SK-N-MC (cell line): ENCODE results near the gene KLHL26.

ENCODE experiments used
- EZH2 ChIP-seq: fragments of 200-600 bp; sonication (generic); IDR thresholded peaks from one replicate; pipeline ENCODE4 v1.6.1; 2017; ENCODE audit warnings: antibody characterized with exemption
- POLR2AphosphoS5 ChIP-seq: IDR thresholded peaks from 2 replicates; pipeline ENCODE4 v1.6.1; 2012; ENCODE audit warnings: mild to moderate bottlenecking, low read depth, low read length, borderline replicate concordance

DNA sequence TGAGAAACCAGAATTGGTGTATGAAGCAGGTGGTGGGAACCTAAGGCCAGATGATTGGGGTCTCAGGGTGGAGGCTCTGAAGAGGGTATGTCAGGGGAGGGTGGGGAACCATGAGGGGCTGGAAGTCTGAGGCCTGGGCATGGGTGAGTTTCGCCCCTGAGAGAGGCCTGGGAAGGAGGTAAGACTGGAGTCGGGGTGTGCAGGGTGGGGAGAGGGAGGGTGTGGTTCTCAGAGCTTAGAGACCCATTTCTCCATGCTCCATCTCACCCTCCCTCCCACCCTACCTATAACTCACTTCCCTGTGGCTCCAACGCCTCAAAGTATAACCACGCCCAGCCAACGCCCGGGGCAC, 1.0 kb upstream of the KLHL26 start:
- TF ChIP-seq POLR2AphosphoS5 = no peak
- no peak for TF ChIP-seq EZH2
